HEK293 (cell line): ENCODE data around the gene HOXA4.
A peak's percentile ranks its signal among the peaks of the same experiment; 100 is the strongest.

ENCODE experiments used
- RBAK ChIP-seq: fragments of 450-650 bp; formaldehyde crosslinking; IDR thresholded peaks from 2 replicates; pipeline ENCODE4 v1.5.1; 2016; ENCODE audit warnings: missing biosample characterization, missing genetic modification characterization
- TSHZ1 ChIP-seq: fragments of 450-650 bp; formaldehyde crosslinking; IDR thresholded peaks from 2 replicates; pipeline ENCODE4 v1.5.1; 2016; ENCODE audit warnings: missing biosample characterization, missing genetic modification characterization, borderline replicate concordance
- ZFP3 ChIP-seq: fragments of 450-650 bp; formaldehyde crosslinking; IDR thresholded peaks from 2 replicates; pipeline ENCODE4 v1.5.1; 2016; ENCODE audit warnings: low read depth, missing biosample characterization, missing genetic modification characterization
- ZFP69B ChIP-seq: fragments of 450-650 bp; formaldehyde crosslinking; IDR thresholded peaks from 2 replicates; pipeline ENCODE4 v1.5.1; 2016; ENCODE audit warnings: missing biosample characterization, missing genetic modification characterization
- ZNF16 ChIP-seq: fragments of 450-650 bp; formaldehyde crosslinking; IDR thresholded peaks from 2 replicates; pipeline ENCODE4 v1.5.1; 2016; ENCODE audit warnings: low read depth, missing biosample characterization, missing genetic modification characterization
- ZNF211 ChIP-seq: fragments of 450-650 bp; formaldehyde crosslinking; IDR thresholded peaks from 2 replicates; pipeline ENCODE4 v1.5.1; 2016; ENCODE audit warnings: low read depth, missing biosample characterization, missing genetic modification characterization
- ZNF280C ChIP-seq: fragments of 450-650 bp; formaldehyde crosslinking; IDR thresholded peaks from 2 replicates; pipeline ENCODE4 v1.5.1; 2016; ENCODE audit warnings: missing biosample characterization, missing genetic modification characterization
- ZNF335 ChIP-seq: fragments of 450-650 bp; formaldehyde crosslinking; conservative IDR thresholded peaks from 2 replicates; pipeline ENCODE4 v1.5.1; 2016; ENCODE audit warnings: missing biosample characterization, missing genetic modification characterization
- ZNF394 ChIP-seq: fragments of 450-650 bp; formaldehyde crosslinking; IDR thresholded peaks from 2 replicates; pipeline ENCODE4 v1.5.1; 2016; ENCODE audit warnings: missing biosample characterization, missing genetic modification characterization, mild to moderate bottlenecking, moderate library complexity, borderline replicate concordance
- ZNF433 ChIP-seq: fragments of 450-650 bp; formaldehyde crosslinking; IDR thresholded peaks from 2 replicates; pipeline ENCODE4 v1.5.1; 2016; ENCODE audit warnings: missing biosample characterization, missing genetic modification characterization, low read depth
- ZNF510 ChIP-seq: fragments of 450-650 bp; formaldehyde crosslinking; IDR thresholded peaks from 2 replicates; pipeline ENCODE4 v1.5.1; 2018; ENCODE audit warnings: mild to moderate bottlenecking, missing genetic modification characterization, missing biosample characterization; ENCODE audit not compliant: insufficient replicate concordance
- ZNF549 ChIP-seq: fragments of 450-650 bp; IDR thresholded peaks from 2 replicates; pipeline ENCODE4 v1.5.1; 2018; ENCODE audit warnings: missing biosample characterization, missing genetic modification characterization, mild to moderate bottlenecking, inconsistent platforms, moderate library complexity
- ZNF558 ChIP-seq: fragments of 450-650 bp; formaldehyde crosslinking; IDR thresholded peaks from 2 replicates; pipeline ENCODE4 v1.5.1; 2016; ENCODE audit warnings: missing biosample characterization, missing genetic modification characterization
- ZNF585B ChIP-seq: fragments of 450-650 bp; formaldehyde crosslinking; IDR thresholded peaks from 2 replicates; pipeline ENCODE4 v1.5.1; 2016; ENCODE audit warnings: missing biosample characterization, missing genetic modification characterization
- ZNF596 ChIP-seq: fragments of 450-650 bp; IDR thresholded peaks from 2 replicates; pipeline ENCODE4 v1.5.0; 2018; ENCODE audit warnings: missing biosample characterization, mild to moderate bottlenecking, missing genetic modification characterization, moderate library complexity
- ZNF629 ChIP-seq: fragments of 450-650 bp; formaldehyde crosslinking; IDR thresholded peaks from 2 replicates; pipeline ENCODE4 v1.5.1; 2017; ENCODE audit warnings: missing biosample characterization, missing genetic modification characterization
- ZNF670 ChIP-seq: fragments of 450-650 bp; formaldehyde crosslinking; IDR thresholded peaks from 2 replicates; pipeline ENCODE4 v1.5.1; 2016; ENCODE audit warnings: missing biosample characterization, missing genetic modification characterization, low read depth
- ZNF747 ChIP-seq: fragments of 450-650 bp; formaldehyde crosslinking; IDR thresholded peaks from 2 replicates; pipeline ENCODE4 v1.5.1; 2016; ENCODE audit warnings: missing biosample characterization, missing genetic modification characterization
- ZXDB ChIP-seq: fragments of 450-650 bp; formaldehyde crosslinking; IDR thresholded peaks from 2 replicates; pipeline ENCODE4 v1.5.1; 2016; ENCODE audit warnings: missing biosample characterization, missing genetic modification characterization
- TF ChIP-seq, protein P1 (sequence below): fragments of 450-650 bp; formaldehyde crosslinking; IDR thresholded peaks from 2 replicates; pipeline ENCODE4 v1.5.1; 2017; ENCODE audit warnings: missing biosample characterization, missing genetic modification characterization
- TF ChIP-seq, protein P2 (sequence below): fragments of 450-650 bp; formaldehyde crosslinking; IDR thresholded peaks from 2 replicates; pipeline ENCODE4 v1.5.1; 2016; ENCODE audit warnings: missing biosample characterization, missing genetic modification characterization
- TF ChIP-seq, protein P3 (sequence below): fragments of 450-650 bp; formaldehyde crosslinking; IDR thresholded peaks from 2 replicates; pipeline ENCODE4 v1.5.1; 2017; ENCODE audit warnings: missing biosample characterization, missing genetic modification characterization
- TF ChIP-seq, protein P4 (sequence below): fragments of 450-650 bp; IDR thresholded peaks from 2 replicates; pipeline ENCODE4 v1.5.1; 2018; ENCODE audit warnings: missing biosample characterization, mild to moderate bottlenecking, missing genetic modification characterization
- TF ChIP-seq, protein P5 (sequence below): fragments of 450-650 bp; formaldehyde crosslinking; IDR thresholded peaks from 2 replicates; pipeline ENCODE4 v1.5.1; 2016; ENCODE audit warnings: missing biosample characterization, missing genetic modification characterization

Gene HOXA4

DNA sequence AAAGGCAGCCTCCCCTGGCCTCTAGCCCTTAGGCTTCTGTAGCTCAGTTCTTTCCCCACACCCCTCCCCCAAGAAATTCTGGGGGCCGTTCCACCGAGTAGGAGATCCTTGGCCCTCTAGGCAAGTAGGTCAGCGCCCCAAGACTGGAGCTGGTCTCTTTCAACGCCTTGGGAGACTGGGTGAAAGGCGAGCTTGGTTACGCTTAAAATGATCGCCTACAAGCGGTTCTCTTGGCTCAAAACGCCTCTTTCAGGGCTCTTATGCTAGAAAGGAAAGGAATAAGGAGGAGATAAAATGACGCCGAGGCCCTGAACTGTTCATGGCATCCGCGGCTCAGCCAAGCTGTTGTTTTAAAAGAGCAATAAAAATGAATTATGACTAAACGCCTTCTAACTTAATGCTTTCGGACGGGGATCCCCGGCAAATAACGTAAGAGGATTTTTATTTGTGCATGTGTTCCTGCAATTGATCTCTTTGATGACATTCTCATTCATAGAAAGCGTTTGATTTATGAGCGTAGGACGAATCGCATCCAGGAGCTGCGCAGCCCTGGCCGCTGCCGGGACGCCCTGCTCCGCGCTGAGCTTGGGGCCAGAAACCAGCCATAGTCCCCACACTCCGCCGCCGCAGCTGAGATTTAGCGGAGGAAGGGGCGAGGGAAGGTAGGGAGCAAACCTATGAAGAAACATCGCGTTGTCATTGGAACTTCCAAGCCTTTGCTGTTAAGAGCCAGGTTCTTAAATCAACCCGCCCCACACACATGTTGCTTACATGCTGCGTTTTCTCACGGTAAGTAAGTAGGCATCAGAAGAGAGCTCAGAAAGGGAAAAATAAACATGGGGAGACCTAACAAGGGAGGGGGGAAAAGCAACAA is 31.7 kb downstream of the HOXA4 start (continued):
- 0 out of 2 replicates have a peak, but pooled peaks have one; percentile 18 for TF ChIP-seq ZFP69B (tag by site-specific recombination)
- no peak for TF ChIP-seq ZNF510
- no peak for TF ChIP-seq ZNF670
- TF ChIP-seq, protein P1, sequence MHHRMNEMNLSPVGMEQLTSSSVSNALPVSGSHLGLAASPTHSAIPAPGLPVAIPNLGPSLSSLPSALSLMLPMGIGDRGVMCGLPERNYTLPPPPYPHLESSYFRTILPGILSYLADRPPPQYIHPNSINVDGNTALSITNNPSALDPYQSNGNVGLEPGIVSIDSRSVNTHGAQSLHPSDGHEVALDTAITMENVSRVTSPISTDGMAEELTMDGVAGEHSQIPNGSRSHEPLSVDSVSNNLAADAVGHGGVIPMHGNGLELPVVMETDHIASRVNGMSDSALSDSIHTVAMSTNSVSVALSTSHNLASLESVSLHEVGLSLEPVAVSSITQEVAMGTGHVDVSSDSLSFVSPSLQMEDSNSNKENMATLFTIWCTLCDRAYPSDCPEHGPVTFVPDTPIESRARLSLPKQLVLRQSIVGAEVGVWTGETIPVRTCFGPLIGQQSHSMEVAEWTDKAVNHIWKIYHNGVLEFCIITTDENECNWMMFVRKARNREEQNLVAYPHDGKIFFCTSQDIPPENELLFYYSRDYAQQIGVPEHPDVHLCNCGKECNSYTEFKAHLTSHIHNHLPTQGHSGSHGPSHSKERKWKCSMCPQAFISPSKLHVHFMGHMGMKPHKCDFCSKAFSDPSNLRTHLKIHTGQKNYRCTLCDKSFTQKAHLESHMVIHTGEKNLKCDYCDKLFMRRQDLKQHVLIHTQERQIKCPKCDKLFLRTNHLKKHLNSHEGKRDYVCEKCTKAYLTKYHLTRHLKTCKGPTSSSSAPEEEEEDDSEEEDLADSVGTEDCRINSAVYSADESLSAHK (tag by site-specific recombination): peak; percentile 84
- TF ChIP-seq TSHZ1 (tag by site-specific recombination): peak; percentile 57; the same call in 1 of the 2 replicates
- TF ChIP-seq ZNF585B (tag by site-specific recombination): no peak
- TF ChIP-seq ZNF280C (tag by site-specific recombination): no peak
- no peak for TF ChIP-seq RBAK (tag by site-specific recombination)
- no peak for TF ChIP-seq ZFP3 (tag by site-specific recombination)
- TF ChIP-seq, protein P2, sequence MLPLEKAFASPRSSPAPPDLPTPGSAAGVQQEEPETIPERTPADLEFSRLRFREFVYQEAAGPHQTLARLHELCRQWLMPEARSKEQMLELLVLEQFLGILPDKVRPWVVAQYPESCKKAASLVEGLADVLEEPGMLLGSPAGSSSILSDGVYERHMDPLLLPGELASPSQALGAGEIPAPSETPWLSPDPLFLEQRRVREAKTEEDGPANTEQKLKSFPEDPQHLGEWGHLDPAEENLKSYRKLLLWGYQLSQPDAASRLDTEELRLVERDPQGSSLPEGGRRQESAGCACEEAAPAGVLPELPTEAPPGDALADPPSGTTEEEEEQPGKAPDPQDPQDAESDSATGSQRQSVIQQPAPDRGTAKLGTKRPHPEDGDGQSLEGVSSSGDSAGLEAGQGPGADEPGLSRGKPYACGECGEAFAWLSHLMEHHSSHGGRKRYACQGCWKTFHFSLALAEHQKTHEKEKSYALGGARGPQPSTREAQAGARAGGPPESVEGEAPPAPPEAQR: no peak
- no peak for TF ChIP-seq ZNF747
- no peak for TF ChIP-seq ZNF16
- TF ChIP-seq ZNF549 (tag by site-specific recombination): no peak
- TF ChIP-seq ZNF394 (tag by site-specific recombination): no peak
- TF ChIP-seq ZNF211 (tag by site-specific recombination): no peak
- TF ChIP-seq, protein P3, sequence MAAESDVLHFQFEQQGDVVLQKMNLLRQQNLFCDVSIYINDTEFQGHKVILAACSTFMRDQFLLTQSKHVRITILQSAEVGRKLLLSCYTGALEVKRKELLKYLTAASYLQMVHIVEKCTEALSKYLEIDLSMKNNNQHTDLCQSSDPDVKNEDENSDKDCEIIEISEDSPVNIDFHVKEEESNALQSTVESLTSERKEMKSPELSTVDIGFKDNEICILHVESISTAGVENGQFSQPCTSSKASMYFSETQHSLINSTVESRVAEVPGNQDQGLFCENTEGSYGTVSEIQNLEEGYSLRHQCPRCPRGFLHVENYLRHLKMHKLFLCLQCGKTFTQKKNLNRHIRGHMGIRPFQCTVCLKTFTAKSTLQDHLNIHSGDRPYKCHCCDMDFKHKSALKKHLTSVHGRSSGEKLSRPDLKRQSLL (tag by site-specific recombination): no peak
- no peak for TF ChIP-seq ZNF433 (tag by site-specific recombination)
- peak; percentile 92 for TF ChIP-seq ZNF629
- TF ChIP-seq, protein P4, sequence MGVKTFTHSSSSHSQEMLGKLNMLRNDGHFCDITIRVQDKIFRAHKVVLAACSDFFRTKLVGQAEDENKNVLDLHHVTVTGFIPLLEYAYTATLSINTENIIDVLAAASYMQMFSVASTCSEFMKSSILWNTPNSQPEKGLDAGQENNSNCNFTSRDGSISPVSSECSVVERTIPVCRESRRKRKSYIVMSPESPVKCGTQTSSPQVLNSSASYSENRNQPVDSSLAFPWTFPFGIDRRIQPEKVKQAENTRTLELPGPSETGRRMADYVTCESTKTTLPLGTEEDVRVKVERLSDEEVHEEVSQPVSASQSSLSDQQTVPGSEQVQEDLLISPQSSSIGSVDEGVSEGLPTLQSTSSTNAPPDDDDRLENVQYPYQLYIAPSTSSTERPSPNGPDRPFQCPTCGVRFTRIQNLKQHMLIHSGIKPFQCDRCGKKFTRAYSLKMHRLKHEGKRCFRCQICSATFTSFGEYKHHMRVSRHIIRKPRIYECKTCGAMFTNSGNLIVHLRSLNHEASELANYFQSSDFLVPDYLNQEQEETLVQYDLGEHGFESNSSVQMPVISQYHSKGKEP (tag by site-specific recombination): peak; percentile 91
- peak; percentile 89 for TF ChIP-seq ZNF335 (tag by site-specific recombination)
- peak; percentile 75; the same call in 1 of the 2 replicates for TF ChIP-seq ZXDB (tag by site-specific recombination)
- TF ChIP-seq ZNF596: 0 out of 2 replicates have a peak, but pooled peaks have one; percentile 5
- TF ChIP-seq, protein P5, sequence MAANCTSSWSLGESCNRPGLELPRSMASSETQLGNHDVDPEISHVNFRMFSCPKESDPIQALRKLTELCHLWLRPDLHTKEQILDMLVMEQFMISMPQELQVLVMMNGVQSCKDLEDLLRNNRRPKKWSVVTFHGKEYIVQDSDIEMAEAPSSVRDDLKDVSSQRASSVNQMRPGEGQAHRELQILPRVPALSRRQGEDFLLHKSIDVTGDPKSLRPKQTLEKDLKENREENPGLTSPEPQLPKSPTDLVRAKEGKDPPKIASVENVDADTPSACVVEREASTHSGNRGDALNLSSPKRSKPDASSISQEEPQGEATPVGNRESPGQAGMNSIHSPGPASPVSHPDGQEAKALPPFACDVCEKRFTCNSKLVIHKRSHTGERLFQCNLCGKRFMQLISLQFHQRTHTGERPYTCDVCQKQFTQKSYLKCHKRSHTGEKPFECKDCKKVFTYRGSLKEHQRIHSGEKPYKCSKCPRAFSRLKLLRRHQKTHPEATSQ (tag by site-specific recombination): no peak
- 0 out of 2 replicates have a peak, but pooled peaks have one; percentile 29 for TF ChIP-seq ZNF558
